HepG2 (cell line): ENCODE measurements around the gene IFNLR1. TPM values are rescaled to one million over a fixed set of nuclear protein-coding genes. Genes with fewer than 3 reads are reported as not detected.

Experiments used
- ADNP ChIP-seq: sonication (generic); formaldehyde crosslinking; IDR thresholded peaks from 2 replicates; pipeline ENCODE4 v1.4.0; 2020; ENCODE audit warnings: missing genetic modification reagents
- ATF7-NPFF ChIP-seq: sonication (generic); formaldehyde crosslinking; IDR thresholded peaks from 2 replicates; pipeline ENCODE4 v1.8.1; 2023; ENCODE audit warnings: mild to moderate bottlenecking, low read depth, missing genetic modification reagents, moderate library complexity
- BCL6 ChIP-seq: IDR thresholded peaks from 2 replicates; pipeline ENCODE4 v1.6.1; 2016; ENCODE audit warnings: missing genetic modification reagents, missing compliant biosample characterization
- CBX1 ChIP-seq: IDR thresholded peaks from one replicate; pipeline ENCODE4 v1.6.1; 2016; ENCODE audit warnings: antibody characterized with exemption, low read depth
- DRAP1 ChIP-seq: IDR thresholded peaks from 2 replicates; pipeline ENCODE4 v1.6.1; 2016; ENCODE audit warnings: missing genetic modification reagents, missing compliant biosample characterization
- FOXO1 ChIP-seq: sonication (generic); formaldehyde crosslinking; IDR thresholded peaks from 2 replicates; pipeline ENCODE4 v1.4.0; 2020; ENCODE audit warnings: missing genetic modification reagents
- GFI1 ChIP-seq: sonication (generic); formaldehyde crosslinking; IDR thresholded peaks from 2 replicates; pipeline ENCODE4 v1.5.0; 2020; ENCODE audit warnings: missing genetic modification reagents, mild to moderate bottlenecking, borderline replicate concordance
- HHEX ChIP-seq: IDR thresholded peaks from 2 replicates; pipeline ENCODE4 v1.6.1; 2016; ENCODE audit warnings: control low read depth
- HMG20B ChIP-seq: conservative IDR thresholded peaks from 2 replicates; pipeline ENCODE4 v1.6.1; 2016; ENCODE audit warnings: missing genetic modification reagents, missing compliant biosample characterization
- HOXA5 ChIP-seq: sonication (generic); formaldehyde crosslinking; IDR thresholded peaks from 2 replicates; pipeline ENCODE4 v1.4.0; 2020; ENCODE audit warnings: missing genetic modification reagents
- KDM1A ChIP-seq: IDR thresholded peaks from 2 replicates; pipeline ENCODE4 v1.6.1; 2016; ENCODE audit warnings: missing compliant biosample characterization
- KDM6A ChIP-seq: IDR thresholded peaks from 2 replicates; pipeline ENCODE4 v1.6.1; 2016; ENCODE audit warnings: low read depth
- MAX ChIP-seq: IDR thresholded peaks from 2 replicates; pipeline ENCODE4 v1.6.1; 2012; ENCODE audit warnings: inconsistent platforms
- NONO ChIP-seq, 2 experiments: fragments of 450-650 bp in 1 of 2; sonication (generic) in 1 of 2; formaldehyde crosslinking in 1 of 2; IDR thresholded peaks in 1 of 2; conservative IDR thresholded peaks in 1 of 2; 2 replicates each; pipeline versions ENCODE4 v1.6.1 to v1.8.0; 2017 to 2022; ENCODE audit warnings: mild to moderate bottlenecking in 1 of 2, missing genetic modification reagents in 1 of 2, moderate library complexity in 1 of 2
- PHF21A ChIP-seq: sonication (generic); formaldehyde crosslinking; IDR thresholded peaks from 2 replicates; pipeline ENCODE4 v1.5.0; 2020; ENCODE audit warnings: mild to moderate bottlenecking, missing genetic modification reagents
- SMAD3 ChIP-seq: sonication (generic); formaldehyde crosslinking; IDR thresholded peaks from 2 replicates; pipeline ENCODE4 v1.4.0; 2020; ENCODE audit warnings: missing genetic modification reagents
- SOX13 ChIP-seq, 3 experiments: fragments of 450-650 bp in 1 of 3; sonication (generic) in 1 of 3; formaldehyde crosslinking in 1 of 3; IDR thresholded peaks in 2 of 3; conservative IDR thresholded peaks in 1 of 3; 2 replicates each; pipeline versions ENCODE4 v1.5.0 to v1.6.1; 2016 to 2020; ENCODE audit warnings: antibody characterized with exemption in 1 of 3, mild to moderate bottlenecking in 1 of 3, missing compliant biosample characterization in 1 of 3, missing genetic modification reagents in 1 of 3, moderate library complexity in 1 of 3
- SOX6 ChIP-seq, 2 experiments: fragments of 450-650 bp in 1 of 2; sonication (generic) in 1 of 2; formaldehyde crosslinking in 1 of 2; IDR thresholded peaks; 2 replicates each; pipeline versions ENCODE4 v1.4.0 to v1.6.1; 2017 to 2020; ENCODE audit warnings: antibody characterized with exemption in 1 of 2, mild to moderate bottlenecking in 1 of 2, missing genetic modification reagents in 1 of 2
- TFE3 ChIP-seq: IDR thresholded peaks from 2 replicates; pipeline ENCODE4 v1.6.1; 2016
- THAP9 ChIP-seq: sonication (generic); formaldehyde crosslinking; IDR thresholded peaks from 2 replicates; pipeline ENCODE4; 2020; ENCODE audit warnings: missing genetic modification reagents, mild to moderate bottlenecking, borderline replicate concordance
- ZKSCAN5 ChIP-seq: sonication (generic); formaldehyde crosslinking; IDR thresholded peaks from 2 replicates; pipeline ENCODE4 v1.5.1; 2020; ENCODE audit warnings: mild to moderate bottlenecking, missing genetic modification reagents
- ZNF121 ChIP-seq: sonication (generic); formaldehyde crosslinking; IDR thresholded peaks from 2 replicates; pipeline ENCODE4 v1.5.0; 2020; ENCODE audit warnings: mild to moderate bottlenecking, missing genetic modification reagents
- ZNF160 ChIP-seq: sonication (generic); formaldehyde crosslinking; IDR thresholded peaks from 2 replicates; pipeline ENCODE4 v1.8.0; 2022; ENCODE audit warnings: mild to moderate bottlenecking, inconsistent platforms, missing genetic modification reagents
- ZNF792 ChIP-seq: IDR thresholded peaks from 2 replicates; pipeline ENCODE4 v1.6.1; 2016
- ZNF879 ChIP-seq: sonication (generic); formaldehyde crosslinking; IDR thresholded peaks from 2 replicates; pipeline ENCODE4 v1.8.1; 2023; ENCODE audit warnings: missing genetic modification reagents
- polyA plus RNA-seq, 8 experiments: library from polyadenylated mRNA; depleted of rRNA in 3 of 8; stranded (reverse) in 7 of 8; unstranded in 1 of 8; fragments of >200 nt; fragmentation: Illumina TruSeq in 4 of 8; extraction: Trizol in 4 of 8; gene quantifications; 2 replicates each; pipeline versions ENCODE4 v1.2.1 to v1.2.3, GENCODE V29; 2011 to 2016; ENCODE audit warnings: low read depth in 4 of 8, missing spikeins in 1 of 8, mixed read lengths in 1 of 8; ENCODE audit not compliant: insufficient read depth in 1 of 8
- total RNA-seq, 5 experiments: library from RNA; depleted of rRNA; stranded (reverse); fragments of >200 nt; fragmentation: Illumina TruSeq; extraction: Trizol; gene quantifications; 2 replicates each; pipeline ENCODE4 v1.2.3, GENCODE V29; 2016; ENCODE audit warnings: low read depth in 1 of 5

Gene IFNLR1
- total and polyA plus RNA-seq, 2 of the 13 experiments (the other 11 are each of a cell fraction or from before 2014, with no cell fraction given) = 3.8 to 8.5 TPM

GRCh38 chr1:24119859-24120756, 67.0 kb downstream of the IFNLR1 start (continued):
- TF ChIP-seq ADNP (CRISPR knock-in tag) (peak; percentile 86), ZNF160 (CRISPR knock-in tag) (peak; percentile 57; the same call in 1 of the 2 replicates), GFI1 (CRISPR knock-in tag) (peak; percentile 99), MAX (peak; percentile 66; the same call in 1 of the 2 replicates), FOXO1 (CRISPR knock-in tag) (0 out of 2 replicates have a peak, but pooled peaks have one; percentile 19), NONO (IDR thresholded peaks at IDR 0.05) (no peak), NONO (CRISPR knock-in tag; conservative IDR thresholded peaks at IDR 0.05) (peak; percentile 57), KDM6A (0 out of 2 replicates have a peak, but pooled peaks have one; percentile 37), TFE3 (CRISPR knock-in tag) (no peak), DRAP1 (0 out of 2 replicates have a peak, but pooled peaks have one; percentile 10), HHEX (CRISPR knock-in tag) (no peak), BCL6 (CRISPR knock-in tag) (peak; percentile 36), SOX13 (IDR thresholded peaks at IDR 0.05) (0 out of 2 replicates have a peak, but pooled peaks have one; percentile 47), SOX13 (CRISPR knock-in tag; conservative IDR thresholded peaks at IDR 0.05 in 1 of 2, IDR thresholded peaks at IDR 0.05 in 1 of 2) (peak in 1 of 2 experiments; percentile 69; a peak in 2 of 4 replicates), PHF21A (CRISPR knock-in tag) (peak; percentile 91), ATF7-NPFF (peak; percentile 19), ZKSCAN5 (no peak), ZNF121 (peak; percentile 49), SMAD3 (CRISPR knock-in tag) (peak; percentile 57; the same call in 1 of the 2 replicates), SOX6 (IDR thresholded peaks at IDR 0.05) (no peak), SOX6 (CRISPR knock-in tag; IDR thresholded peaks at IDR 0.05) (peak; percentile 85), ZNF792 (no peak), KDM1A (CRISPR knock-in tag) (peak; percentile 99), HOXA5 (no peak), THAP9 (CRISPR knock-in tag) (peak; percentile 68; the same call in 1 of the 2 replicates), CBX1 (peak; percentile 40), HMG20B (CRISPR knock-in tag) (peak; percentile 96), ZNF879 (CRISPR knock-in tag) (0 out of 2 replicates have a peak, but pooled peaks have one; percentile 38)
